ENCODE measurements around the gene TEX264.
A peak's percentile ranks its signal among the peaks of the same experiment; 100 is the strongest.

TEX264 gene

GRCh38 chr3:51718547-51719409, 47.7 kb downstream of the TEX264 start:
- Mint-ChIP-seq H3K36me3 (no peaks in the 10 kb centered on the region), H3K4me3 (no peak overlapping the region), H3K4me1 (peaks cover 36% of the 10 kb centered on the region), H3K27me3 (no peaks in the 10 kb centered on the region), H3K9me3 (no peaks in the 10 kb centered on the region), H3K27ac (peak overlapping the region; percentile 26)
- peak; percentile 85 for DNase-seq
- CTCF ChIA-PET = interaction anchor here (0.6 to 2.7 kb wide), 31 partner anchors 8 to 339 kb away, joined by 3 to 53 read pairs (median 5); partner anchors contain the start of genes RRP9 and TEX264

DNA sequence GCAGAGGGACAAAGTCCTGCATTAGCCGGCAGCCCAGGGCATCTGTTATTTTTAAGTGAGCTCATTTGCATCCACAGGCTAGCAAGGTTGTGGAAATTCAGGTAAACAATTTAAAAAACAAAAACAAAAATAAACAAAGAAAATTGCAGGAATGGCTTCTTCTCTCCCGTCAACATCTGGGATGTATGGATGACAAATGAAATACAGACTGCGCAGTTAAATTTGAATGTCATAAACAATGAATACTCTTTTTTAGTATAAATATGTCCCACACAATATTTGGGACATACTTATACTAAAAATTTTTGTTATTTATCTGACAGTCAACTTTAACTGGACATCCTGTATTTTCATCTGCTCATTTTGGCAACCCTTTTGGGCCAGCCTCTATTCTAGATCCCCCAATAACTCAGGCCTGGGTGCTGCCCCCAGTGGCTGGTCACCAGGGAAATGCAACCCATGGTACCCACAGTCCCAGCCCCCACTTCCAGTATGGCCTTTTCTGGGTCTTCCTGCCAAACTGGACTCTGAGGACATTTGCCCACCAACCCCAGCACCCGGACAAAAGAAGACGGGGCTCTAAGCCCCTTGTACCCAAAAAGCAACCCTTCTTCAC, 48.5 kb downstream of the TEX264 start:
- Mint-ChIP-seq H3K4me3 (no peak overlapping the region), H3K36me3 (no peaks in the 10 kb centered on the region), H3K27me3 (no peaks in the 10 kb centered on the region), H3K9me3 (no peaks in the 10 kb centered on the region), H3K27ac (peak overlapping the region; percentile 26), H3K4me1 (peaks cover 36% of the 10 kb centered on the region)
- CTCF ChIA-PET = interaction anchor here (0.6 to 2.7 kb wide), 31 partner anchors 8 to 340 kb away, joined by 3 to 53 read pairs (median 5); partner anchors contain the start of gene RRP9
- DNase-seq = no peak

DNA sequence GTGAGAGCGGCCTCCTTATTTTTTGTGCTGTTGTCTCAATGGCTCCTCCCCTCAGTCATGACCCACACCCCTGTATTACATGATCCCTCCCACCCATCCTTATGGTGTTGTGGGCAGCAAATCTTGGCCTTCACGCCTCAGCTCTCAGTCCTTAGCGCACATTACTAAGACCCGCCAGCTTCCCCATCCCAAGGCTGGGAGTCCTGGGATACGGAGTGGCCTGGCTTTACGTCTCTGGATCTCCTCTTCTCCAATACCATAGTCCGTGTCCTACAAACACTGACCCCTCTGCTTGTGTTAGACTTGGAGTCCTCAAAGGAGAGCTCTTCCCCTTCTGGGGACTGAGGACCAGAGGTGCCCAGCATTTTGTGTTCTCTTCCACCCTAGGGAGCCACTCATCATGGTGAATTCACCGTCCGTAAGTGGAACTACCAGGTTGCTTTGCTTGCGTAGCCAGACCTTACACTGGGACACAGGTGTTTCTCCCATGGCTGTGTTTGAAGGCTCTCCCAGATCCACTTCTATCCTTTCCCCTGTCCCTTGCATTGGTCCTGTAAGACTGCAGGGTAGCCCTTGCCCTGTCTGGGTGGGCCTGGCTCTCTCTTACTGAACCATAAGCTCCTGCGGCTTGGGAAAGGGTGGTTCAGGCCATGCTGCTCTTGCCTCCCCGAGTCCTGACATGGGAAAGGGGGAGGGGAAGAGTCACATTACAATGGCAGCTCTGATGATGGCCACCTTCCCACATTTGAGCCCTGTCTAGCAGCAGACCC, 49.4 kb downstream of the TEX264 start:
- Mint-ChIP-seq H3K9me3 (no peaks in the 10 kb centered on the region), H3K36me3 (no peaks in the 10 kb centered on the region), H3K27ac (no peak overlapping the region), H3K4me1 (peaks cover 36% of the 10 kb centered on the region), H3K4me3 (no peak overlapping the region), H3K27me3 (no peaks in the 10 kb centered on the region)
- CTCF ChIA-PET = interaction anchor here (0.7 to 1.6 kb wide), 8 partner anchors 7 to 218 kb away, joined by 3 to 8 read pairs (median 4); no protein-coding TSS in a partner anchor
- DNase-seq = no peak

GRCh38 chr3:51721062-51721745, 50.2 kb downstream of the TEX264 start:
- Mint-ChIP-seq H3K27ac (no peak overlapping the region), H3K4me3 (no peak overlapping the region), H3K27me3 (no peaks in the 10 kb centered on the region), H3K9me3 (no peaks in the 10 kb centered on the region), H3K4me1 (peaks cover 36% of the 10 kb centered on the region), H3K36me3 (no peaks in the 10 kb centered on the region)
- CTCF ChIA-PET = interaction anchor here (0.7 to 1.4 kb wide), 4 partner anchors 39 to 219 kb away, joined by 3 to 4 read pairs (median 4); no protein-coding TSS in a partner anchor
- no peak for DNase-seq

GRCh38 chr3:51722362-51722761, 51.3 kb downstream of the TEX264 start:
- Mint-ChIP-seq H3K4me1 (peaks cover 36% of the 10 kb centered on the region), H3K27me3 (no peaks in the 10 kb centered on the region), H3K4me3 (no peak overlapping the region), H3K36me3 (no peaks in the 10 kb centered on the region), H3K9me3 (no peaks in the 10 kb centered on the region), H3K27ac (no peak overlapping the region)
- peak; percentile 39 for DNase-seq
- CTCF ChIA-PET = interaction anchor here (1.0 kb wide), 2 partner anchors 77 to 80 kb away, joined by 3 to 5 read pairs; no protein-coding TSS in a partner anchor

DNA sequence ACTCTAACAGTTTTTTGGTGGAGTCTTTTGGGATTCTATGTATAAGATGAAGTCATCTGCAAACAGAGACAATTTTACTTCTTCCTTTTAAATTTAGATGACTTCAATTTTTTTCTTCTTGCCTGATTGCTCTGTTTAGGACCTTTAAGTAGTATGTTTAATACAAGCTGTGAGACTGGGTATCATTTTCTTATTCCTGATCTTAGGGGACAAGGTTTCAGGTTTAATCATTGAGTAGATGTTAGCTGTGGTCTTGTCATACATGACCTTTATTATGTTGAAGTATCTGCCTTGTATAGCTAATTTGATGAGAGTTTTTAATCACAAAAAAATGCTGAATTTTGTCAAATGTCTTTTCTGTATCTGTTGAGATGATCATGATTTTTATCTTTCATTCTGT, 56.4 kb downstream of the TEX264 start:
- Mint-ChIP-seq H3K4me1 (peaks cover 6% of the 10 kb centered on the region), H3K36me3 (no peaks in the 10 kb centered on the region), H3K27ac (no peak overlapping the region), H3K27me3 (peaks cover 7% of the 10 kb centered on the region), H3K9me3 (no peaks in the 10 kb centered on the region), H3K4me3 (no peak overlapping the region)
- CTCF ChIA-PET = interaction anchor here (0.8 to 2.0 kb wide), 6 partner anchors 8 to 76 kb away, joined by 3 to 8 read pairs (median 4); no protein-coding TSS in a partner anchor
- no peak for DNase-seq

- DNase-seq = no peak
- Mint-ChIP-seq H3K4me1 (peaks cover 9% of the 10 kb centered on the region), H3K27ac (no peak overlapping the region), H3K27me3 (peaks cover 10% of the 10 kb centered on the region), H3K4me3 (no peak overlapping the region), H3K36me3 (no peaks in the 10 kb centered on the region), H3K9me3 (no peaks in the 10 kb centered on the region)
- CTCF ChIA-PET = interaction anchor here (0.7 to 2.0 kb wide), 6 partner anchors 10 to 71 kb away, joined by 3 to 8 read pairs (median 4); no protein-coding TSS in a partner anchor
Observed at GRCh38 chr3:51729042-51729633, 58.1 kb downstream of the TEX264 start.

DNA sequence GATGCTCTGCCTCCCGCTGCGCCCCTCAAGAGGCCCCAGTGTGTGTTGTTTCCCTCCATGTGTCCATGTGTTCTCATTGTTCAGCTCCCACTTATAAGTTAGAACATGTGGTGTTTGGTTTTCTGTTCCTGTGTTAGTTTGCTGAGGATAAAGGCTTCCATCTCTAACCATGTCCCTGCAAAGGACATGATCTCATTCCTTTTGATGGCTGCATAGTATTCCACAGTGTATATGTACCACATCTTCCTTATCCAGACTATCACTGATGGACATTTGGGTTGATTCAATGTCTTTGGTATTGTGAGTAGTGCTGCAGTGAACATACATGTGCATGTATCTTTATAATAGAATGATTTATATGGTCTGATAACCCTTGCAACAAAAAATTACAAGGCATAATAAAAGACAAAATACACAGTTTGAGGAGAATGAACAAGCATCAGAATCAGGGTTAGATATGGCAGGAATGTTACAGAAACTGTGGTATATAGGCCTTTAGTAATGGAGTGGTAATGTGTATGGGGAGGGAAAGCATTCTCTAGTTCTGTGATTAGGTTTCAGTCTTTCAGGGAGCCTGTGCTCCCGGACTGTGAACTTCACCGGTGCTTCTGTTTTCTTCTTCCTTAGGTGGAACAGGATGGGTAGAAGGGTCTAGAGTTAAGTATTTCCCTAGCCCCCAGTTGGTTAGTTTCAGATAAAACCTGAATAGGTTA, 63.0 kb downstream of the TEX264 start:
- H3K4me1 Mint-ChIP-seq = peaks cover 18% of the 10 kb centered on the region
- no peaks in the 10 kb centered on the region for H3K36me3 Mint-ChIP-seq
- H3K27me3 Mint-ChIP-seq = peaks cover 19% of the 10 kb centered on the region
- CTCF ChIA-PET = interaction anchor here (0.9 to 2.0 kb wide), 4 partner anchors 15 to 207 kb away, joined by 3 to 13 read pairs (median 6); partner anchors contain the start of gene RRP9
- no peaks in the 10 kb centered on the region for H3K9me3 Mint-ChIP-seq
- H3K4me3 Mint-ChIP-seq = no peak overlapping the region
- H3K27ac Mint-ChIP-seq = peak overlapping the region; percentile 60
- no peak for DNase-seq

- peak; percentile 37 for DNase-seq
- CTCF ChIA-PET = interaction anchor here (0.9 to 2.0 kb wide), 4 partner anchors 15 to 207 kb away, joined by 3 to 13 read pairs (median 6); partner anchors contain the start of gene RRP9
- Mint-ChIP-seq H3K27me3 (peaks cover 22% of the 10 kb centered on the region), H3K9me3 (no peaks in the 10 kb centered on the region), H3K36me3 (no peaks in the 10 kb centered on the region), H3K4me1 (peaks cover 15% of the 10 kb centered on the region), H3K27ac (peak overlapping the region; percentile 60), H3K4me3 (peak overlapping the region; percentile 37)
Observed at GRCh38 chr3:51734572-51734907, 63.5 kb downstream of the TEX264 start.

GRCh38 chr3:51735039-51735438, 64.0 kb downstream of the TEX264 start:
- peaks cover 20% of the 10 kb centered on the region for H3K27me3 Mint-ChIP-seq
- H3K4me1 Mint-ChIP-seq = peaks cover 15% of the 10 kb centered on the region
- no peak for DNase-seq
- H3K4me3 Mint-ChIP-seq = no peak overlapping the region
- H3K36me3 Mint-ChIP-seq = no peaks in the 10 kb centered on the region
- CTCF ChIA-PET = interaction anchor here (0.8 to 2.0 kb wide), 7 partner anchors 8 to 206 kb away, joined by 3 to 13 read pairs (median 3); partner anchors contain the start of gene RRP9
- no peak overlapping the region for H3K27ac Mint-ChIP-seq
- no peaks in the 10 kb centered on the region for H3K9me3 Mint-ChIP-seq

GRCh38 chr3:51735950-51736349, 64.9 kb downstream of the TEX264 start:
- Mint-ChIP-seq H3K27ac (no peak overlapping the region), H3K36me3 (no peaks in the 10 kb centered on the region), H3K4me3 (no peak overlapping the region), H3K4me1 (peaks cover 15% of the 10 kb centered on the region), H3K9me3 (no peaks in the 10 kb centered on the region), H3K27me3 (peaks cover 20% of the 10 kb centered on the region)
- CTCF ChIA-PET = interaction anchor here (0.8 to 2.0 kb wide), 5 partner anchors 9 to 66 kb away, joined by 3 to 13 read pairs (median 3); no protein-coding TSS in a partner anchor
- no peak for DNase-seq

- CTCF ChIA-PET = interaction anchor here (1.7 kb wide), 1 partner anchor 20 kb away, joined by 4 read pairs; no protein-coding TSS in a partner anchor
- Mint-ChIP-seq H3K36me3 (no peaks in the 10 kb centered on the region), H3K27me3 (peaks cover 20% of the 10 kb centered on the region), H3K9me3 (no peaks in the 10 kb centered on the region), H3K4me3 (no peak overlapping the region), H3K4me1 (peaks cover 15% of the 10 kb centered on the region), H3K27ac (no peak overlapping the region)
- DNase-seq = no peak
Observed at GRCh38 chr3:51739110-51739509, 68.1 kb downstream of the TEX264 start.
